Cardiac septum (tissue), 1 donor: Measurements from ENCODE around the gene CHD2. TPM values are rescaled to one million over a fixed set of nuclear protein-coding genes. Genes with fewer than 3 reads are reported as not detected.
"Not testable (repeated sequence)": the region's sequence is repeated elsewhere in the genome, so short reads cannot be mapped to it uniquely, and the experiment has no call there.

Experiments used
- DNase-seq: peaks from one replicate; pipeline ENCODE4 v3.0.0-alpha.2; 2020; ENCODE audit warnings: low spot score
- intact Hi-C: fragments of 100-400 bp; cut with DNase I; formaldehyde crosslinking; loops from one replicate; pipeline ENCODE4 v1.14.0; 2022
- long read RNA-seq: library from polyadenylated mRNA; unstranded; transcript quantifications from one replicate; pipeline ENCODE4 v2.0.0, GENCODE V29; 2021
- total RNA-seq: library from RNA; stranded (reverse); fragmentation: NEBNext Ultra II Directional; extraction: Animal tissue kit (Norgen Biotek cat#: 25700); gene quantifications from one replicate; pipeline ENCODE4 v1.2.1, GENCODE V29; 2021
- donor health status: DM: no; HTN: no; CAD: no.

The CHD2 gene
- total RNA-seq: 59.5 TPM
- long read RNA-seq, transcript CHD2-202 (13 exons, 2,221 nt): major isoform, 7 of 31 reads
- long read RNA-seq, partial matches to known transcripts: 8 of 31 reads
- long read RNA-seq, other reads (novel, unspliced or antisense): 14 of 31 reads

DNA sequence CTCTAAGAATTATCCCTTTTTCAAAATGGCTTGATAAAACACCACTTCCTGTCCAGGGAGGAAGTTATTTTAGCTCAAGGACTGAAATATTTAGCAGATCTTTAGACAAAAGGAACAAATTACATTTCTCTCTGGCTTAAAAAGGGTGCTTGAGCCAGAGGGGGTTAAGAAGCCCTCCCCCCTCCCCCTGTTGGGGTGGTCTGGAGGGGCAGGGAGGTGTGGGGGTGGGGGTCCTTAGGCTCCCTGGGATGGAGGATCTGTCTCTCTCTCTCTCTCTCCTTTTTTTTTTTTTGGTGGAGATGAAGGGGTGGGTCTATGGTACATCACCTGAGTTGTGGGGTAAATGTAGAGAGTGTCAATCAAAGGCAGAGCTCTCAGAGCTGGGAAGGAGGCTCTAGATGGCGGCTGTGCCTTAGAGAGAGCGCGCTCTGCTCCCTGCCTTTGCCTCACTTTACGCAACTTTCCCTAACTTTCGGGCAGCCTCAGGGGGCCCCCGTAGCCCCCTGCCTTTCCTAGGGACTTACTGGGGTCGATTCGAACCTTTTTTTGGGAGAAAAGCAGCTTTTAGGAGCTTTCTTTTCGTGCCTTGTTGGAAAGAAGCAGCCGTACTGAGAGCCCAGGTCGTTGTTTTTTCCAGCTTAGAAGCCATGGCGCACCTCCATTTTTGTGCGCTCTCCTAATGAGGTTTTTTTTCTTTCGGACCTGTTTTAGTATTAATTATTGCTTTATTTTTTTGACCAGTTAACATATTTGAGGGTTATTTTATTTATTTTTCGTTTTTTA lies at the start of gene CHD2:
TSS of gene CHD2 (plus strand) at position 377 of the 783 bp plus-strand sequence. CDS start 914 bp downstream, outside the sequence.
- intact Hi-C loops: loop anchor here (1.0 kb wide), 1 partner anchor 14 kb away; no protein-coding TSS in a partner anchor
- DNase-seq: peak; percentile 84

DNA sequence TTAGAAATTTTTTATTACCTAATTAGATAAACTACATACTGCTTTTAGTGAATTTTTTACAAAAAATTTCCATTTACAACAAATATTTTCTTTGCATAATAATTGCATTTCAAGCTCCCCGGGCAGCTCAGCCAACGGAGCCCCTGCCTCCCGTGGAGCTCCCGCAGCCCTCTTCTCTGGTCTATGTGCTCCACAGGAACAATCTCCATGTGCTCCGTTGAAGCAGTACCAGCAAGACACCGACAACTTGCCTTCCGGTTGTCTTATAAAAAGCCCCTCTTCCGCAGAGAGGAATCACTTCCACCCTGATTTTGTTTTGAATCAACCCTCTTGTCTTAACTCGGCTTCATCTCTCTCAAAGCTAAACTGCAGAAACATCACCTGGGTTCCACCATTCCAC lies 46.9 kb upstream of the CHD2 start:
- no peak for DNase-seq
- intact Hi-C loops: no loop called here

DNA sequence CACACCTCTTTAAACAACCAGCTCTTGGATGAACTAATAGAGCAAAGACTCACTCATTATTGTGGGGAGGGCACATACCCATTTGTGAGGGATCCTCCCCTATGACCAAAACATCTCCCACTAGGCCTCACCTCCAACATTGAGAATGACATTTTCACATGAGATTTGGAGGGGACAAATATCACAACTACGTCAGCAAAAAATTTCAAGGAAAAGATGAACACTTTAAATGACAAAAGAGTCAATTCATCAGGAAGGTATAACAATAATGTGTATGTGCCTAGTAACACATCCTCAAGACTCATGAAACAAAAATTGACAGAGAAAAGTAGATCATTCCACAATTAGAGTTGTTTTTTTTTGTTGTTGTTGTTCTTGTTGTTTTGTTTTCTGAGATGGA lies 38.4 kb upstream of the CHD2 start:
- intact Hi-C loops: no loop called here
- DNase-seq: no peak

DNA sequence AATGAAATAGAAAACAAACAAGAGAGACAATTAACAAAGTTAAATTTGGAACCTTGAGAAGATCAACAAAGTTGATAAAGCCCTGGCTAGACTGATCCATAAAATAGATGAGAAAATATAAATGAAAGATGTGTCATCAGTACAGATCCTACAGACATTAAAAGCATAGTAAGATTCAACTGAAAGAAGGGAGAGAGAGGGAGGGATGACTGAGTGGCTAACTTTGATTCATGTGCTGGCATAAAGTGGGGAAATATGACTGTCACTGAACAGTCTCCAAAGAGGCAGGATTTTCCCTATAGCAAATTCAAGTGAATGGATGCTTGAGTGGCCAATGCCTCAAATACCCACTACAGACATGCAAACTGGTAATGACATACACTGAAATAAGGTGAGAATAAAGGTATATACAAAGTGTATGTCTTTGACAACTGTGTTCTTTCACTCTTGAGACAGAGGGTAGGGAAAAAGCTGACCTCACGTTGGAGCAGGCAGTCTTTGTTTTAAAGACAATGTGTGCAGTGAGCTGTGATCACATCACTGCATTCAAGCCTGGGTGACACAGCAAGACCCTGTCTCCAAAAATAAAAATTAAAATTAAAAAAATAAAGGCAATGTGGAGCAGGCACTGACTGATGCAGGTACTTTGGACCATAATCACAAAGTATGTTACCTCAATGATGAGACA lies 35.9 kb upstream of the CHD2 start:
- no peak for DNase-seq

DNA sequence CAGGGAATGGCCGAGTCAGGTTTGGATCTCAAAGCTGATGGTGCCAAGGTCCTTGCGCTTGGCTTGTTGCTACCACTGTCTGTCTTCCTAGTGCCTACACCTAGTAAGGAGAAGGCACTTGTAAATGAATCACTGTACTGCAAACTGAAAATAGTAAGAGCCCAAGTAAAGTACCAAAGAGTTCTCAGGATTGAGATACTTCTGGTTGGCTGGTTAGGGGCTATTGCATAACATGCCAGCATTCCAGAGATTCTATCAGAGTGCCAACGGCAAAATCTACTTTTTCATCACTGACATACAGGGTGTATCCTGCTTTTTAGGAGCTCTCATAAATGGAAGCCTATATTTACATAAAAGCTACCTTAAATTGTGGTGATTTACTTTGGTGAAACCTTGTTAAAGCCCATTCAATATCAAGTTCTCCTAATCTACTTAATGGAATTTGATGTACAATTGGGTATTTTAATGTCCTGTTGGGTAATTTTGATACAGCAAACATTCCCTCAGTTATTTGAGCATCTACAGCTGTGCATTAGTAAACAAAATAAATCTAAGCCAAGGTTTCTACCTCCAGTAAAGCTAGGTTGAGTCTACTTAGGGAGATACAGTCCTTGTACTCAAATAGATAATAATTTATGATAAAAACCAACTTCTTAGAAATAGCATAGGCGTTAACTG lies 30.7 kb upstream of the CHD2 start:
- intact Hi-C loops: no loop called here
- no peak for DNase-seq

More for the DNA sequence above, 35.9 kb upstream of the CHD2 start:
- intact Hi-C loops: no loop called here

DNA sequence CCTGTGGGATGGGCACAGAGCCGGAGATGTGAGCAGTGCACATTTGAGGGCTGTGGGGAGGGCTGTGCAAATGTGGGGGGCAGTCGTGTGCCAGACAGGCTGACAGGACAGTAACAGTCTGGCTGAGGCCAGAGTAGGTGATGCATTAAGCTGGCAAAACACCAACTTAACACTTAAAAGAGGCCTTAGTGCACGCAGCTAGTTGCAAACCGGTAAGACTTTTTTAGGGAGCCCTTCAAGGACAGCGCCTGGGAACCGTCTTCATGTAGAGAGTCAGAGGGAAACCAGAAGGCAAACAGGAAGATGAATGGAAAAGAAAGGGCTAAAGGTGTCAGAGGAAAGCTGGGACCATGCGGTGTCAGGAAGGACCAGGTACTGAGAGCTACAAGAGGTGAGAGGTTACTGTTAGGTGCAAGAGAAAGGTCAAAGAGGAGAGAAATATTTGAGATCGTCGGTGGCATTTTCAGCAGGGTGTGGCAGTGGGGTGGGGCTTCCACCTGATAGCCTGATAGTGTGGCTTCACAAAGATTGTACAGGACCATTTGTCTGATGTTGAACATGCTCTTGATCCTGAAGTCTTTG lies 30.0 kb upstream of the CHD2 start:
- no peak for DNase-seq
- intact Hi-C loops: no loop called here

DNA sequence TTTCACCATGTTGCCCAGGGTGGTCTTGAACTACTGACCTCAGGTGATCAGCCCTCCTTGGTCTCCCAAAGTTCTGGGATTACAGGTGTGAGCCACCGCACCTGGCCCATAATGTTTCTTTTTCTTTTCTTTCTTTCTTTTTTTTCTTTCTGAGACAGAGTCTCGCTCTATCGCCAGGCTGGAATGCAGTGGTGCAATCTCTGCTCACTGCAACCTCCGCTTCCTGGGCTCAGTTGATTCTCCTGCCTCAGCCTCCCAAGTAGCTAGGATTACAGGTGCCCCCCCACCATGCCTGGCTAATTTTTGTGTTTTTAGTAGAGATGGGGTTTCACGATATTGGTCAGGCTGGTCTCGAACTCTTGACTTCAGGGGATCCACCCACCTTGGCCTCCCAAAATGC lies 27.2 kb upstream of the CHD2 start:
- intact Hi-C loops, DNase-seq: not testable (repeated sequence)

DNA sequence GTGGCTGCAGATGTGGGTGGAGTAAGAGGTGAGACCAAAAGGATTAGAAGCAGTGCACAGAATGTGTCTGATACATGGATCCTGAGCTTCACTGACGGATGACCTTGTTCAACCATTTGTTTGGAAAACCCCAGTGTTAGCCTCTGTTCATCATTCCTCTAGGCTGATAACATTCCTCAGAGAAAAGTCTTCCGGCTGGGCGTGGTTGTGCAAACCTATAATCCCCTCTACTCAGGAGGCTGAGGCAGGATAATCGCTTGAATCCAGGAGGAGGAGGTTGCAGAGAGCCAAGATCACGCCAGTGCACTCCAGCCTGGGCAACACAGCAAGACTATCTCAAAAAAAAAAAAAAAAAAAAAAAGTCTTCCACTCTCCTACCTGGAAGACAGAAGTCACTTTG lies 23.1 kb upstream of the CHD2 start:
- intact Hi-C loops: no loop called here

DNA sequence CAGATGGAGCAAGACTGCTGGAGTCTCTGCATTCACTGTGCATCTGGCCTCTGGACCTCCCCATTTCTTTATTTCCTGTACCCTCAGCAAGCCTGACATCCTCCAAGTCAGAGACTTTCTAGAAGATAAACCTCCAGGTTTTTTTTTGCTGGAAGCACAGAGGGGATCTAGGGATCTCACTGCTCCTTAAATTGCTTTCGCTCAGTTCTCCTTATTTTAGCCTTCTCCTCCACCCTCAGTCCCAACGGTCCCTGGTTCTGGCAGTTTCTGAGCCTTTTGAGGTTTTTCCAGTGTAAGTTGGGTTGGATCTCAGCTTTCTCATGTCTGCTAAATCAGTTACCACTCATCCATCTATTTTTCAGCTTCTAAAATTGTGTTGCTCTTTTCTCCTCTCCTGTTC lies 22.7 kb upstream of the CHD2 start:
- DNase-seq: no peak
- intact Hi-C loops: no loop called here

More for the DNA sequence above, 23.1 kb upstream of the CHD2 start:
- DNase-seq: no peak

DNA sequence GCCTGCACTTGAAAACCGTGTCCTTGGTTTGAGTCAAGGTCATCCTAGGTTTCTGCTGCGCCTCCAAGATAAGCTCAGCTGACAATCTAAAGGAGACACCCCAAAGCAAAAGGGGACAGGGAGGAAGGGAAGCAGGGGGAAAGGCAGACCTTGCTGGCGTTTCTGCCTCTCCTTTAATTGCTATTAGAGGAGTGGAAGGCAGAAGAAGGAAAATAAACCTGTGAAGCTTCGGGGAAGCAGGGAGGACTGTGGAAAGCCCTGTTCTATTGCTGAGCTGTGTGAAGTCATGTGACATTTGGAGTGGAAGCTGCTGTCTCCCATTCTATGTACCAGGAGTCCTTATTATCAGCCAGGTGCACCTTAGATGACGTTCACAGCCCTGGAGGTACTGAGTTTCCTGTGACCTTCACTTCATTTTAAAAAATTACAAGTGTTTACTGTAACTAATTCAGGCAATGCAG lies 21.5 kb upstream of the CHD2 start:
- no peak for DNase-seq
- intact Hi-C loops: no loop called here

DNA sequence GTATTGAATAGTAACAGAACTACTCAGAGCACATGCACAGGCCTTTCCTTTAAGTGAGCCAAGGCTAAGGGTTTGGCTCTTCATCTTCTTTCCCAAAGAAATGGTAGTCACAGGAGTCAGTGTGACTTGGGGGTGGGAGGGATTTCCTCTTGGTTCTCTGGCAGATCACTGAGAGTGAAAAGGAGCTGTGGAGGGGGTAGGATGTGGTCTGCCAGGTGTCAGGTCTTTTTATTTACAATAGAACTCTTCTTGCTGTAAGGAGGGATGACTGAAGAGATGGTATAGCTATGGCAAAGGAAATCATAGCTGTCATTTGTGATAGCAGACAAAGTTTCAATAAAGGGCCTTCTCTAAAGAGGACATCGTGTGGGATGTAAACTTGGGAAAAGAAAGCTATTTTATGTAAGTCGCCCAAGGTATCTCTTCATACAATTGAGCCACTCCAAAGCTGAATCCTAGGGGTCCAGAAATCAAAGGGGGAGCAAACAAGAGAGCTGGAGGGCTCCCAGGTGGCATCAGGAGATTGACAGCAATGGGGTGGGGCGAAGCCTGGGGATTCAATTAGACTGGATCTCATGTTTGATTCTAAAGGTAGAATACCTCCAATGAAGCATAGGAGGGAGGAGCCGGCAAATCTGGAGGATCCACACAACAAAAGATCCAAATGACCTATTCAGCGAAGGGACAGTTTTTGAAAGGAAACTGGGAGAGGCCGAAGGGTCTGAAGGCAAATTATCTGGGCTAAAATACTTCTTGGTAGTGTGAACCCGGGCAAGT lies 20.0 kb upstream of the CHD2 start:
- no peak for DNase-seq
- intact Hi-C loops: loop anchor here (5.0 kb wide), 1 partner anchor 37 kb away; no protein-coding TSS in a partner anchor

DNA sequence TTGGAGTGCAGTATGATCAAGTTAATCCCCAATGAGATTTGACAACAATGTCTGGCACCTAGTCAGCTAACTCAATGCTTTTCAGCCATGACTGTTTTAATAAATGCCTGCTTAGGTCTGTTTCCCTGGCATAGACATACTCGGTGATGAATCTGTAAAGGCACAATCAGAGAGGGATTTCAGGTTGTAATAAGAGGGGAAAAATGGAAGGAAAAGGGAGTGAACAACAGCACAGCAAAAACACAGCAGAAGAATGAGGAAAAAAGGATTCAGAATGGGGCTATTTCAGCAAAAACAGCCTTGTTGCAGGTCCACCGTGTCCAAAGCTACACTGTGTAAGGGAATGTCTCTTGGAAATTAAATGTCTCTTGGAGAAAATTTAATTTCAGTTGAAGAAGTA lies 19.3 kb upstream of the CHD2 start:
- intact Hi-C loops: loop anchor here (5.0 kb wide), 1 partner anchor 37 kb away; no protein-coding TSS in a partner anchor

DNA sequence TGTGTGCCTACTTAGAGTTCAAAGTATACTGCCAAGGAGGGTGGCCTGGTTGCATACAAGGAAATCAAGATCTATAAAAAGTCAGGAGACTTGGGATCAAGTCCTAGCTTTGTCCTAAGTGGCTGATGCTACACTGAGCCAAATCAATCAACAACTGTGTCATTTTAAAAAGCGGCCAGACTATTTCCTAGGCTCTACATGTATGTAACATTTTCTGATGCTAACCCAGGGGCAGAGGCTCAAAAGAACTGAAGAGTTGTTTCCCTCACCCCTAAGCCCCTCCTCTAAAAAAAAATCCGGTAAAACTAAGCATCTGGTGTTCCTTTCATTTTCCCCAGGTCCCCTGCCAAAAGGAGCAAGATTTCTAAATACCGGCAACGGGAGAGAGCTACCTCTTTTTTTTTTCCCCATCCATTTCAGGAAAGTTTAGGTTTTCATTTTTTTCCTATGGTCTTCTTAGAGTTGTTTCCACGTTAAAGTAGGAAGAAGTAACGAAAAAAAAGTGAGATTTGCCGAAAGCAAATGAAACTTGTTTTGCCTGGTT lies 18.8 kb upstream of the CHD2 start:
- DNase-seq: no peak

More for the DNA sequence above, 19.3 kb upstream of the CHD2 start:
- DNase-seq: no peak

DNA sequence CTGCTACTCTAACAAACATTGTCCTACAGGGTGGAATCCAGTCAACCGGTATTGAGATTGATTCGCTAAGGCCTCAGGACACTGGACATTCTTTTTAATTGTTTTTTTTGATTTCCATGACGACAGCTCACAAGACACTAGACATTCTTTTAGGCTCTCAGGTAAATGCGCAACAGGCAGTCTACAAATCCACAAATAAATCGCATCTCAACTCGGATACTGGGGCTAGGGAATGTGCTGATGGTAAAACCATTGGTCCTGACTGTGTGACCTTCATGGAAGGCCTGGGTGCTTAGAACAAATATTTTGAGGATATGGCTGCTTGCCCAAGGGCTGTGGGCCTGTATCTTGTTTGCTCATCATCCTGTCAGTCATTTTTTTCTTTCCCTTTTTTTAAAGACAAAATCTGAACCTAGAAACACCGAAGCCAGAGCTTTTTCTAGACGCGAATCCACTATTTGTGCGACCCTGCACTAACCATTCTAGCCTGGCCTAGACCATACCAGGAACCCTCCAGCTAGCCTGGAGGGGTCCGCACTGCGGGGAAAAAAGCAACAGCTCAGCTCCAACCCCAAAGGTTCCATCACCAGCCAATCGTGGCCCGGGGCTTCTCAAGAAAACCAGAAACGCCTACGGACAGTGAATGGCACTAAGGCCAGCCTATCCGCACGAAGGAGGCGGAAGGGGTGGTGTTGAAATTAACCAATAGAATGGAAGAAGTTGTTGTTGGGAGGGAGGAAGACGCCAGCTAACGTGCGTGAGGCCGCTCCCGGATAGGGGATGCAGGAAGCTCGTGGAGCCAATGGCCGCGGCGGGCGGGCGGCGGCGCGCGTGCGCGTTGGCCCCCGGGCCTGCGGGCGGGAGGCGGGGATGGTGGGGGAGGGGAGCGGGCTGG lies 18.1 kb upstream of the CHD2 start:
- peak; percentile 99 for DNase-seq
- intact Hi-C loops: loop anchor here (1.0 to 5.0 kb wide), 2 partner anchors 35 to 50 kb away; no protein-coding TSS in a partner anchor

More for the DNA sequence above, 18.8 kb upstream of the CHD2 start:
- intact Hi-C loops: loop anchor here (5.0 kb wide), 1 partner anchor 36 kb away; no protein-coding TSS in a partner anchor

DNA sequence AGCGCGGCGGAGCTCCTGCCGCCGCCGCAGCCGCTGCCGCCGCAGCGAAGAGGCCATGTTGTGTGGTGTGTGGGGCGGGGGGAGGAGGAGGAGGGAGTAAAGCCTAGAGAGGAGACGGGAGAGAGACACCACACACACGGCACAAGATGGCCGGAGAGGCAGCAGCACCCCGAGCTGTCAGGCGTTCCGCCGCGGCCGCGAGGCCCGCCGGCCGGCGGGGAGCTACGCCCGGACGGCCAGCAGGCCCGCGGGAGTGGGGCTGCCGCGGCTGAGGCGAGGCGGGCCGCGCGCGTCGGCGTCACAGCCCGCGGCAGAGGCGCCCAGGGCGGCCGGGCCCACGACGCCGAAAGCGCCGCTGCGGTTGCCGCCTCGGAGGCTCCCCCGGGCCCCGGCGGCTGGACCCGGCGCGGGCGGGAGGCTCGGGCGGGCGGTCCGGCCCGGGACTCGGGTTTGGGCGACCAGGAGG lies 17.4 kb upstream of the CHD2 start:
- no peak for DNase-seq
- intact Hi-C loops: loop anchor here (1.0 to 5.0 kb wide), 4 partner anchors 22 to 73 kb away; no protein-coding TSS in a partner anchor

DNA sequence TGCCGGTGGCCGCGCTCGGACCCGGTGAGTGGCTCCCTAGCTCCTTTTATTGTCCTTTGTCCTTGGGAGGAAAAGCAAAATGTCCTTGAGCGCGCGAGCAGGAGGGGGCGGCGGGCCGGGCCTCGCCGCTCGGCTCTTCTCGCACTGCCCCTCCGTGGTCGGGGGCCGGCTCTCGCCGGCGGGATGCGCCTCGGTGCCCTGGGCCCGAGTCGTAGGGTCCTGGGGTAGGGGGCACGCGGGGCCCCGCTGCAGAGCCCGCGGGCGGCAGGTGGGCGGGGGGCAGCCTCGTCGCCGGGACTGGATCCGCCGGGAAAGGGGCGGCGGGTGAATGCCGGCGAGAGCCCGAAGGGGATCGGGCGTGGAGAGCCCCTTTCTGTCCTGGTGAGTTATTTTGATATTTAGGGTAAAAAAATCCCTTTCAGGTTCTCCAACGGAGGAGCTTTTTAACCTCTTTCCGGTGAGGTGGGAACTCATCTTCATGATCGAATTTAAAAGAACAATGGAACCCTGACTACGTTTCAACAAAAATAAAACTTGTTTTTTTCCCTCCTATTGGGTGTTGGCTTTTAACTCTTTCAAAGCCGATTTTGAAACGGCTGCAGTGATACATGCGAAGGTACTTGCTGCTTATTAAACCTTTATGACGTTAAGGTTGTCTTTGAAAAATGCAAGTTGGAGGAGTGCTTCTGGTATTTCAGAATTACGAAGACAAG lies 16.8 kb upstream of the CHD2 start:
- intact Hi-C loops: loop anchor here (1.0 to 5.0 kb wide), 3 partner anchors 21 to 74 kb away; no protein-coding TSS in a partner anchor
- peak; percentile 78 for DNase-seq
